SK-N-SH (cell line): ENCODE data around the gene C9orf43. TPM values are rescaled to one million over a fixed set of nuclear protein-coding genes. Genes with fewer than 3 reads are reported as not detected.
"Not testable (repeated sequence)": the region's sequence is repeated elsewhere in the genome, so short reads cannot be mapped to it uniquely, and the experiment has no call there.

Experiments
- CTCF ChIA-PET: fragments of 300-600, 350-600 bp; formaldehyde crosslinking; extraction: SDS; loops from one replicate; lab custom pipeline; 2021; lab: Yijun Ruan, JAX
- POLR2A ChIA-PET: fragments of 350-600 bp; sonication (Branson Sonifier 250); formaldehyde crosslinking; extraction: SDS; loops from one replicate; lab custom pipeline; 2020; ENCODE audit warnings: antibody characterized with exemption, inconsistent platforms; lab: Yijun Ruan, JAX
- DNase-seq: peaks from one replicate; pipeline ENCODE4 v3.0.0; 2012
- H2AFZ ChIP-seq: fragments of 200-600 bp; sonication (generic); 2 replicates; pipeline ENCODE4 v1.8.1; 2016; ENCODE audit warnings: antibody characterized with exemption, mild to moderate bottlenecking, low read depth
- H3F3A ChIP-seq: fragments of 200-600 bp; sonication (generic); replicated peaks from 2 replicates; pipeline ENCODE3; 2016; ENCODE audit warnings: antibody characterized with exemption, mild to moderate bottlenecking; ENCODE audit not compliant: insufficient read depth
- H3K27ac ChIP-seq, 2 experiments: fragments of 200-500 bp in 1 of 2; fragments of 200-600 bp in 1 of 2; sonication (Bioruptor generic) in 1 of 2; sonication (generic), shearing (Covaris generic) in 1 of 2; 2 replicates each; pipeline versions ENCODE4 v1.5.1 to v1.6.1; 2014 to 2016; ENCODE audit warnings: low read depth in 2 of 2, inconsistent platforms in 1 of 2, low read length in 1 of 2, mild to moderate bottlenecking in 1 of 2, mixed read lengths in 1 of 2
- H3K27me3 ChIP-seq: fragments of 200-600 bp; sonication (generic), shearing (Covaris generic); 2 replicates; pipeline ENCODE4 v1.6.1; 2016; ENCODE audit warnings: mixed run types; ENCODE audit not compliant: insufficient read depth
- H3K36me3 ChIP-seq, 2 experiments: fragments of 200-500 bp in 1 of 2; fragments of 200-600 bp in 1 of 2; sonication (Bioruptor generic) in 1 of 2; sonication (generic) in 1 of 2; replicated peaks in 1 of 2; 2 replicates each; pipeline versions ENCODE3 to v1.5.1; 2014 to 2016; ENCODE audit warnings: low read length in 1 of 2, mild to moderate bottlenecking in 1 of 2; ENCODE audit not compliant: insufficient read depth in 2 of 2, control insufficient read depth in 1 of 2
- H3K4me1 ChIP-seq, 2 experiments: fragments of 200-500 bp in 1 of 2; fragments of 200-600 bp in 1 of 2; sonication (Bioruptor generic) in 1 of 2; sonication (generic), shearing (Covaris generic) in 1 of 2; 2 replicates each; pipeline versions ENCODE4 v1.5.1 to v1.6.1; 2014 to 2016; ENCODE audit warnings: low read depth in 1 of 2, low read length in 1 of 2, mixed run types in 1 of 2; ENCODE audit not compliant: insufficient read depth in 2 of 2, control insufficient read depth in 1 of 2
- H3K4me2 ChIP-seq: fragments of 200-600 bp; sonication (generic), shearing (Covaris generic); 2 replicates; pipeline ENCODE4 v1.6.1; 2017; ENCODE audit warnings: mixed run types
- H3K4me3 ChIP-seq, 2 experiments: fragments of 200-500 bp in 1 of 2; fragments of 200-600 bp in 1 of 2; sonication (Bioruptor generic) in 1 of 2; sonication (generic), shearing (Covaris generic) in 1 of 2; 2 replicates each; pipeline versions ENCODE4 v1.5.1 to v1.8.1; 2014 to 2016; ENCODE audit warnings: low read depth in 2 of 2, inconsistent platforms in 1 of 2, low read length in 1 of 2, mild to moderate bottlenecking in 1 of 2, mixed read lengths in 1 of 2, moderate library complexity in 1 of 2
- H3K79me2 ChIP-seq: fragments of 200-600 bp; sonication (generic); 2 replicates; pipeline ENCODE4 v1.8.1; 2017; ENCODE audit warnings: mild to moderate bottlenecking; ENCODE audit not compliant: insufficient read depth
- H3K9ac ChIP-seq: fragments of 200-600 bp; sonication (generic); 2 replicates; pipeline ENCODE4 v1.6.1; 2017; ENCODE audit warnings: mixed run types
- H3K9me2 ChIP-seq: fragments of 200-600 bp; sonication (generic); 2 replicates; pipeline ENCODE4 v1.6.1; 2017; ENCODE audit warnings: mixed run types
- H3K9me3 ChIP-seq: fragments of 200-600 bp; sonication (generic); 2 replicates; pipeline ENCODE4 v1.6.1; 2017; ENCODE audit warnings: mixed run types, mild to moderate bottlenecking, moderate library complexity
- H4K20me1 ChIP-seq: fragments of 200-600 bp; sonication (generic); 2 replicates; pipeline ENCODE4 v1.6.1; 2017; ENCODE audit warnings: mild to moderate bottlenecking, mixed run types; ENCODE audit not compliant: insufficient read depth
- CHD2 ChIP-seq: fragments of 150-350 bp; IDR thresholded peaks from 2 replicates; pipeline ENCODE4 v1.6.1; 2018; ENCODE audit warnings: low read length; ENCODE audit not compliant: partially characterized antibody
- ELF1 ChIP-seq: IDR thresholded peaks from 2 replicates; pipeline ENCODE4 v1.4.0; 2012
- EP300 ChIP-seq, 2 experiments: IDR thresholded peaks; 2 replicates each; pipeline versions ENCODE4 v1.4.0 to v1.6.1; 2012; ENCODE audit warnings: borderline replicate concordance in 1 of 2, low read depth in 1 of 2, low read length in 1 of 2
- FOXJ3 ChIP-seq: sonication (generic); formaldehyde crosslinking; IDR thresholded peaks from 2 replicates; pipeline ENCODE4 v1.5.1; 2020; ENCODE audit warnings: mild to moderate bottlenecking, missing genetic modification reagents
- FOXM1 ChIP-seq: IDR thresholded peaks from 2 replicates; pipeline ENCODE4 v1.4.0; 2012; ENCODE audit warnings: low read depth, mild to moderate bottlenecking
- MXI1 ChIP-seq: IDR thresholded peaks from 2 replicates; pipeline ENCODE4 v1.6.1; 2012; ENCODE audit warnings: mild to moderate bottlenecking, low read depth, low read length, improper control_type of control experiment
- NRF1 ChIP-seq: IDR thresholded peaks from 2 replicates; pipeline ENCODE4 v1.6.1; 2012; ENCODE audit warnings: low read depth, mild to moderate bottlenecking, low read length
- RFX5 ChIP-seq: IDR thresholded peaks from 2 replicates; pipeline ENCODE4 v1.6.1; 2012; ENCODE audit warnings: mild to moderate bottlenecking, improper control_type of control experiment, low read length
- TAF1 ChIP-seq: IDR thresholded peaks from 2 replicates; pipeline ENCODE4 v1.6.1; 2012; ENCODE audit warnings: low read depth, mild to moderate bottlenecking, low read length, moderate library complexity, borderline replicate concordance
- TCF12 ChIP-seq: IDR thresholded peaks from 2 replicates; pipeline ENCODE4 v1.4.0; 2012
- USF1 ChIP-seq: IDR thresholded peaks from 2 replicates; pipeline ENCODE4 v1.4.0; 2012; ENCODE audit warnings: low read depth, borderline replicate concordance
- WGBS: methylation state at CpG from one replicate; pipeline ENCODE4 v1.1.6; 2017; ENCODE audit warnings: low lambda C conversion rate; 5-methylcytosine and 5-hydroxymethylcytosine counted together
- polyA plus RNA-seq, 3 experiments: library from polyadenylated mRNA; depleted of rRNA; stranded (reverse); fragments of >200 nt; gene quantifications; 2 replicates each; pipeline ENCODE4 v1.2.3, GENCODE V29; 2012
- TF ChIP-seq, protein P1 (sequence below): fragments of 150-350 bp; IDR thresholded peaks from 2 replicates; pipeline ENCODE4 v1.6.1; 2016; ENCODE audit warnings: mild to moderate bottlenecking, low read depth, low read length
- TF ChIP-seq, protein P2 (sequence below): IDR thresholded peaks from 2 replicates; pipeline ENCODE4 v1.4.0; 2012; ENCODE audit warnings: low read depth

The C9orf43 gene
- polyA plus RNA-seq, 1 of the 3 experiments (the other 2 are of a cell fraction) = 0.58 TPM

DNA sequence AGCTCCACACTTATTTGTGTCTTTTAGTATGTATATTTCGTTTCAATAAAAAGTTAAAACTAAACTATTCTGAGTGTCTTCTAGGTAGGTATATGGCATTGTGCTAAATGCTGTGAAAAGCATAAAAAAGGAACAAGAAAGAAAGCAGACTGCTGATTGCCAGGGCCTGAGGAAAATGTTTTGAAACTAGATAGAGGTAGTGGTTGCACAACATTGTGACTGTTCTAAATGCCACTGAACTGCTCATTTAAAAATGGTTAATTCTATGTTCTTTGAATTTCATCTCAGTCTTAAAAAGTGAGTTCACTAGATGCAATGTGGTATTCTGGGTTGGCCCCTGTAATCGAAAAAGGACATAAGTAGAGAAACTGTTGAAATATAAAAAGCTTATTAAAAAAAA is 6.9 kb upstream of the C9orf43 start:
- CTCF ChIA-PET = interaction anchor here (1.0 to 14.1 kb wide), 5 partner anchors 42 to 254 kb away, joined by 3 to 145 read pairs (median 14); partner anchors contain the start of gene CDC26
- POLR2A ChIA-PET = no interaction called here
- TF ChIP-seq FOXJ3 (CRISPR knock-in tag) (no peak), EP300 (IDR thresholded peaks at IDR 0.05; ENCODE audit: borderline replicate concordance in 1 of 2, low read depth in 1 of 2, low read length in 1 of 2) (no peak), TCF12 (no peak), ELF1 (no peak), CHD2 (no peak), USF1 (no peak), RFX5 (no peak), MXI1 (no peak), FOXM1 (no peak), TAF1 (no peak), NRF1 (no peak)
- TF ChIP-seq, protein P1, sequence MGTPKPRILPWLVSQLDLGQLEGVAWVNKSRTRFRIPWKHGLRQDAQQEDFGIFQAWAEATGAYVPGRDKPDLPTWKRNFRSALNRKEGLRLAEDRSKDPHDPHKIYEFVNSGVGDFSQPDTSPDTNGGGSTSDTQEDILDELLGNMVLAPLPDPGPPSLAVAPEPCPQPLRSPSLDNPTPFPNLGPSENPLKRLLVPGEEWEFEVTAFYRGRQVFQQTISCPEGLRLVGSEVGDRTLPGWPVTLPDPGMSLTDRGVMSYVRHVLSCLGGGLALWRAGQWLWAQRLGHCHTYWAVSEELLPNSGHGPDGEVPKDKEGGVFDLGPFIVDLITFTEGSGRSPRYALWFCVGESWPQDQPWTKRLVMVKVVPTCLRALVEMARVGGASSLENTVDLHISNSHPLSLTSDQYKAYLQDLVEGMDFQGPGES = no peak
- TF ChIP-seq, protein P2, sequence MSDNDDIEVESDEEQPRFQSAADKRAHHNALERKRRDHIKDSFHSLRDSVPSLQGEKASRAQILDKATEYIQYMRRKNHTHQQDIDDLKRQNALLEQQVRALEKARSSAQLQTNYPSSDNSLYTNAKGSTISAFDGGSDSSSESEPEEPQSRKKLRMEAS = no peak

DNA sequence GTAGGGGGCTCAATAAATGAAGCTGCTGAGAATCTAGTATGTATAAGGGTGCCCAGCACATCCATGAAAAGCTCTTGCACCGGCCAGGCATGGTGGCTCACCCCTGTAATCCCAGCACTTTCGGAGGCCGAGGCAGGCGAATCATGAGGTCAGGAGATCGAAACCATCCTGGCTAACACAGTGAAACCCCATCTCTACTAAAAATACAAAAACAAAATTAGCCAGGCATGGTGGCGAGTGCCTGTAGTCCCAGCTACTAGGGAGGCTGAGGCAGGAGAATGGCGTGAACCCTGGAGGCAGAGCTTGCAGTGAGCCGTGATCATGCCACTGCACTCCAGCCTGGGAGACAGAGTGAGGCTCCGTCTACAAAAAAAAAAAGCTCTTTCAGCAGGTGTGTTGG is 4.2 kb upstream of the C9orf43 start:
- not testable (repeated sequence) for H2AFZ ChIP-seq, H4K20me1 ChIP-seq, H3K4me2 ChIP-seq, H3K9ac ChIP-seq, H3K9me3 ChIP-seq, H3K4me3 ChIP-seq, DNase-seq, H3K4me1 ChIP-seq, H3K9me2 ChIP-seq, H3K27ac ChIP-seq, H3K27me3 ChIP-seq
- Histone ChIP-seq H3K79me2 (peaks cover 24% of the 10 kb centered on the region), H3K36me3 (peaks cover 15 to 20% of the 10 kb centered on the region in 2 experiments), H3F3A (peaks cover 20% of the 10 kb centered on the region)
- WGBS = 93% methylated on average over 9 of the region's 9 CpGs
- CTCF ChIA-PET = interaction anchor here (0.7 to 14.1 kb wide), 15 partner anchors 12 to 252 kb away, joined by 3 to 145 read pairs (median 5); partner anchors contain the start of genes CDC26, PRPF4 and WDR31
- POLR2A ChIA-PET = interaction anchor here (1.1 to 1.2 kb wide), 2 partner anchors 66 to 131 kb away, joined by 4 read pairs; partner anchors contain the start of genes CDC26, PRPF4 and WDR31

More for the DNA sequence above, 6.9 kb upstream of the C9orf43 start:
- Histone ChIP-seq H3K79me2 (peaks cover 15% of the 10 kb centered on the region), H2AFZ (no peak overlapping the region), H3K4me3 (no peak overlapping the region), H4K20me1 (no peaks in the 10 kb centered on the region), H3K9me2 (no peaks in the 10 kb centered on the region), H3K27ac (no peak overlapping the region), H3K36me3 (peaks cover 13 to 16% of the 10 kb centered on the region in 2 experiments), H3F3A (peaks cover 18% of the 10 kb centered on the region), H3K4me1 (peaks cover under 1 to 10% of the 10 kb centered on the region in 2 experiments; a peak in 1 of 4 replicates), H3K9me3 (no peaks in the 10 kb centered on the region), H3K9ac (no peak overlapping the region), H3K27me3 (no peaks in the 10 kb centered on the region), H3K4me2 (no peak overlapping the region)
- 47% methylated on average over 2 of the region's 2 CpGs for WGBS
- no peak for DNase-seq
